H1 (cell line): Measurements from ENCODE around the gene DOP1B. TPM values are rescaled to one million over a fixed set of nuclear protein-coding genes. Genes with fewer than 3 reads are reported as not detected.

Experiments used
- CTCF ChIA-PET: fragments of 300-600 bp; sonication (Branson Sonifier 250); formaldehyde crosslinking; loops from one replicate; lab custom pipeline; 2021; ENCODE audit not compliant: partially characterized antibody; lab: Charles Lee
- POLR2A ChIA-PET: fragments of 300-600 bp; sonication (Branson Sonifier 250); formaldehyde crosslinking; loops from one replicate; lab custom pipeline; 2021; ENCODE audit warnings: inconsistent platforms; ENCODE audit not compliant: partially characterized antibody; lab: Charles Lee
- DNase-seq, 2 experiments: peaks; one replicate each; pipeline versions ENCODE4 v3.0.0 to v3.0.0-alpha.2; 2010 to 2022; ENCODE audit warnings: low spot score in 2 of 2, low read depth in 1 of 2, mixed read lengths in 1 of 2
- FAIRE-seq: peaks from 2 replicates; lab custom pipeline; 2011; peaks lifted over from hg19 to GRCh38; lab: Jason Lieb, UNC
- H2AFZ ChIP-seq: 2 replicates; pipeline ENCODE4 v1.8.1; 2012; ENCODE audit warnings: low read length, inconsistent platforms
- H2AK5ac ChIP-seq: 2 replicates; pipeline ENCODE4 v1.6.1; 2013; ENCODE audit warnings: low read depth, low read length
- H2BK120ac ChIP-seq: replicated peaks from 2 replicates; pipeline ENCODE3; 2013; ENCODE audit warnings: low read depth, low read length, inconsistent platforms
- H2BK12ac ChIP-seq: 2 replicates; pipeline ENCODE4 v1.6.1; 2013; ENCODE audit warnings: low read depth, low read length
- H2BK15ac ChIP-seq: 2 replicates; pipeline ENCODE4 v1.6.1; 2013; ENCODE audit warnings: low read length
- H2BK20ac ChIP-seq: 2 replicates; pipeline ENCODE4 v1.6.1; 2013; ENCODE audit warnings: low read length
- H2BK5ac ChIP-seq: 2 replicates; pipeline ENCODE4 v1.6.1; 2013; ENCODE audit warnings: low read depth, low read length
- H3K14ac ChIP-seq: 2 replicates; pipeline ENCODE4 v1.6.1; 2013; ENCODE audit warnings: inconsistent platforms; ENCODE audit not compliant: insufficient read length
- H3K18ac ChIP-seq: 2 replicates; pipeline ENCODE4 v1.6.1; 2013; ENCODE audit warnings: low read length; ENCODE audit errors: extremely low read depth
- H3K23ac ChIP-seq: 2 replicates; pipeline ENCODE4 v1.6.1; 2013; ENCODE audit warnings: inconsistent platforms; ENCODE audit not compliant: insufficient read length
- H3K23me2 ChIP-seq: 2 replicates; pipeline ENCODE4 v1.6.1; 2013; ENCODE audit warnings: low read depth, low read length
- H3K27ac ChIP-seq: 2 replicates; pipeline ENCODE4 v1.6.1; 2011; ENCODE audit warnings: low read depth, low read length, inconsistent platforms
- H3K27me3 ChIP-seq, 4 experiments: replicated peaks in 1 of 4; 1 replicate in 1 of 4; 2 replicates in 3 of 4; pipeline versions ENCODE4 v1.6.1 to v1.8.1; 2011 to 2013; ENCODE audit warnings: low read length in 3 of 4, mild to moderate bottlenecking in 3 of 4, inconsistent platforms in 2 of 4, mixed read lengths in 2 of 4, moderate library complexity in 1 of 4; ENCODE audit not compliant: control insufficient read depth in 3 of 4, insufficient read depth in 3 of 4; ENCODE audit errors: extremely low read depth in 1 of 4
- H3K36me3 ChIP-seq, 4 experiments: 2 replicates each; pipeline versions ENCODE4 v1.6.1 to v1.8.1; 2011 to 2013; ENCODE audit warnings: mild to moderate bottlenecking in 4 of 4, low read length in 3 of 4, moderate library complexity in 2 of 4, control low read depth in 1 of 4, inconsistent platforms in 1 of 4; ENCODE audit not compliant: insufficient read depth in 4 of 4, control insufficient read depth in 2 of 4
- H3K4ac ChIP-seq: replicated peaks from 2 replicates; pipeline ENCODE3; 2013; ENCODE audit warnings: low read length, low read depth, mixed read lengths, inconsistent platforms; ENCODE audit not compliant: insufficient read length
- H3K4me1 ChIP-seq, 4 experiments: replicated peaks in 1 of 4; 1 replicate in 1 of 4; 2 replicates in 3 of 4; pipeline versions ENCODE4 v1.6.1 to v1.8.1; 2011 to 2013; ENCODE audit warnings: low read length in 3 of 4, inconsistent platforms in 2 of 4, mixed read lengths in 1 of 4; ENCODE audit not compliant: insufficient read depth in 4 of 4, control insufficient read depth in 3 of 4
- H3K4me2 ChIP-seq, 2 experiments: 2 replicates each; pipeline versions ENCODE4 v1.6.1 to v1.8.1; 2011 to 2013; ENCODE audit warnings: low read depth in 2 of 2, low read length in 2 of 2, control low read depth in 1 of 2, inconsistent platforms in 1 of 2, mild to moderate bottlenecking in 1 of 2; ENCODE audit not compliant: insufficient read depth in 1 of 2
- H3K4me3 ChIP-seq, 4 experiments: fragments of 200-600, 300-600 bp in 1 of 4; sonication (generic), shearing (Covaris generic), sonication (Bioruptor Twin) in 1 of 4; 2 replicates each; pipeline versions ENCODE4 v1.5.1 to v1.8.1; 2011 to 2016; ENCODE audit warnings: low read length in 4 of 4, low read depth in 3 of 4, control low read depth in 2 of 4, inconsistent platforms in 2 of 4, mild to moderate bottlenecking in 2 of 4, mixed read lengths in 1 of 4, moderate library complexity in 1 of 4; ENCODE audit not compliant: insufficient read depth in 2 of 4; ENCODE audit errors: extremely low read depth in 1 of 4
- H3K56ac ChIP-seq: replicated peaks from 2 replicates; pipeline ENCODE3; 2013; ENCODE audit warnings: low read depth, mild to moderate bottlenecking, mixed read lengths, low read length, inconsistent platforms; ENCODE audit not compliant: insufficient read length
- H3K79me1 ChIP-seq: 2 replicates; pipeline ENCODE4 v1.6.1; 2013; ENCODE audit warnings: low read depth, low read length, control low read depth
- H3K79me2 ChIP-seq, 2 experiments: 2 replicates each; pipeline versions ENCODE4 v1.6.1 to v1.8.1; 2012 to 2013; ENCODE audit warnings: low read length in 2 of 2, mild to moderate bottlenecking in 2 of 2, inconsistent platforms in 1 of 2; ENCODE audit not compliant: insufficient read depth in 2 of 2, control insufficient read depth in 1 of 2
- H3K9ac ChIP-seq, 4 experiments: replicated peaks in 1 of 4; 1 replicate in 1 of 4; 2 replicates in 3 of 4; pipeline versions ENCODE4 v1.6.1 to v1.8.1; 2011 to 2013; ENCODE audit warnings: low read depth in 3 of 4, low read length in 3 of 4, control low read depth in 2 of 4, mild to moderate bottlenecking in 2 of 4, moderate library complexity in 2 of 4, inconsistent platforms in 1 of 4; ENCODE audit errors: extremely low read depth in 1 of 4
- H3K9me3 ChIP-seq, 2 experiments: 2 replicates each; pipeline versions ENCODE4 v1.6.1 to v1.8.1; 2012 to 2013; ENCODE audit warnings: mild to moderate bottlenecking in 2 of 2, moderate library complexity in 2 of 2, control low read depth in 1 of 2, inconsistent platforms in 1 of 2, low read depth in 1 of 2, low read length in 1 of 2, mixed read lengths in 1 of 2; ENCODE audit not compliant: insufficient read depth in 2 of 2
- H4K20me1 ChIP-seq, 2 experiments: replicated peaks in 1 of 2; 2 replicates each; pipeline versions ENCODE3 to v1.8.1; 2011 to 2013; ENCODE audit warnings: inconsistent platforms in 2 of 2, low read length in 2 of 2, mild to moderate bottlenecking in 1 of 2; ENCODE audit not compliant: insufficient read depth in 2 of 2, control insufficient read depth in 1 of 2
- H4K5ac ChIP-seq: 2 replicates; pipeline ENCODE4 v1.6.1; 2013; ENCODE audit warnings: low read length, low read depth, mixed read lengths, inconsistent platforms; ENCODE audit not compliant: insufficient read length
- H4K8ac ChIP-seq: 2 replicates; pipeline ENCODE4 v1.8.0; 2013; ENCODE audit warnings: mild to moderate bottlenecking, moderate library complexity, low read length, inconsistent platforms; ENCODE audit not compliant: insufficient read depth; ENCODE audit errors: extremely low read depth
- H4K91ac ChIP-seq: replicated peaks from 2 replicates; pipeline ENCODE3; 2013; ENCODE audit warnings: low read length, mixed read lengths, inconsistent platforms; ENCODE audit not compliant: insufficient read length
- FOSL1 ChIP-seq: IDR thresholded peaks from 2 replicates; pipeline ENCODE4 v1.6.1; 2011; ENCODE audit warnings: mild to moderate bottlenecking, low read depth, low read length, moderate library complexity; ENCODE audit not compliant: insufficient read depth
- GABPA ChIP-seq: IDR thresholded peaks from 2 replicates; pipeline ENCODE4 v1.6.1; 2011; ENCODE audit warnings: mild to moderate bottlenecking, low read length, moderate library complexity, borderline replicate concordance; ENCODE audit not compliant: insufficient read depth
- HDAC6 ChIP-seq: IDR thresholded peaks from one replicate; pipeline ENCODE4 v1.7.1; 2012; ENCODE audit warnings: low read depth, mild to moderate bottlenecking, inconsistent platforms, low read length, moderate library complexity
- JUN ChIP-seq: IDR thresholded peaks from 2 replicates; pipeline ENCODE4 v1.6.1; 2011; ENCODE audit warnings: low read depth, mild to moderate bottlenecking, improper control_type of control experiment, low read length
- KDM5A ChIP-seq: fragments of 200-600 bp; IDR thresholded peaks from 2 replicates; pipeline ENCODE4 v1.7.1; 2012; ENCODE audit warnings: mild to moderate bottlenecking, low read length, inconsistent platforms, mixed read lengths
- NANOG ChIP-seq: IDR thresholded peaks from 2 replicates; pipeline ENCODE4 v1.6.1; 2011; ENCODE audit warnings: low read length, low read depth, mild to moderate bottlenecking, inconsistent platforms; ENCODE audit not compliant: insufficient read depth, poor library complexity, severe bottlenecking
- NRF1 ChIP-seq: IDR thresholded peaks from 2 replicates; pipeline ENCODE4 v1.6.1; 2011; ENCODE audit warnings: mild to moderate bottlenecking, low read depth, low read length, improper control_type of control experiment
- PHF8 ChIP-seq: fragments of 200-600 bp; sonication (generic); conservative IDR thresholded peaks from 2 replicates; pipeline ENCODE4 v1.7.1; 2012; ENCODE audit warnings: low read depth, mild to moderate bottlenecking, inconsistent platforms, low read length, moderate library complexity
- RFX5 ChIP-seq: IDR thresholded peaks from 2 replicates; pipeline ENCODE4 v1.6.1; 2011; ENCODE audit warnings: low read depth, low read length, improper control_type of control experiment, borderline replicate concordance
- SIN3A ChIP-seq, 2 experiments: IDR thresholded peaks in 1 of 2; conservative IDR thresholded peaks in 1 of 2; 2 replicates each; pipeline ENCODE4 v1.6.1; 2011 to 2012; ENCODE audit warnings: low read length in 2 of 2, improper control_type of control experiment in 1 of 2, low read depth in 1 of 2, mild to moderate bottlenecking in 1 of 2
- SP4 ChIP-seq: IDR thresholded peaks from 2 replicates; pipeline ENCODE4 v1.6.1; 2012; ENCODE audit warnings: low read length, inconsistent platforms
- TAF7 ChIP-seq: optimal IDR thresholded peaks from 2 replicates; pipeline ENCODE3; 2011; ENCODE audit warnings: low read depth, mild to moderate bottlenecking, inconsistent platforms, low read length, moderate library complexity, borderline replicate concordance
- WGBS, 2 experiments: shearing (Covaris generic) in 1 of 2; methylation state at CpG; one replicate each; pipeline versions ENCODE4 v1.1.6 to v1.1.7; 2013 to 2015; ENCODE audit warnings: low lambda C conversion rate in 2 of 2, mixed read lengths in 2 of 2, inconsistent platforms in 1 of 2, low coverage in 1 of 2, missing lambda C conversion rate in 1 of 2; ENCODE audit not compliant: insufficient replicate concordance in 2 of 2, insufficient coverage in 1 of 2, insufficient read length in 1 of 2; ENCODE audit errors: extremely low coverage in 1 of 2, missing lambda C conversion rate in 1 of 2; 5-methylcytosine and 5-hydroxymethylcytosine counted together
- polyA plus RNA-seq, 7 experiments: library from polyadenylated mRNA; depleted of rRNA in 3 of 7; stranded (reverse) in 5 of 7; unstranded in 2 of 7; fragments of >200 nt in 5 of 7; fragments of 200-250 nt in 2 of 7; gene quantifications; 1 replicate in 5 of 7; 2 replicates in 1 of 7; 4 replicates in 1 of 7; pipeline versions ENCODE4 v1.2.1 to v1.2.3, GENCODE V29; 2011 to 2013; ENCODE audit warnings: missing spikeins in 2 of 7, mixed read lengths in 2 of 7
- total RNA-seq: library from RNA; stranded (reverse); fragmentation: NEBNext Ultra II Directional; extraction: Animal tissue kit (Norgen Biotek cat#: 25700); gene quantifications from 2 replicates; pipeline ENCODE4 v1.2.1, GENCODE V29; 2021

The DOP1B gene
- total and polyA plus RNA-seq, 2 of the 8 experiments (the other 6 are each of a cell fraction or from before 2014, with no cell fraction given) = 2.8 to 9.9 TPM

- H3K4me2 ChIP-seq = no peak overlapping the region
- H4K5ac ChIP-seq = no peak overlapping the region
- TF ChIP-seq KDM5A = no peak
- TF ChIP-seq SIN3A (conservative IDR thresholded peaks at IDR 0.05 in 1 of 2, IDR thresholded peaks at IDR 0.05 in 1 of 2; ENCODE audit: low read depth in 1 of 2, low read length in 2 of 2) = no peak
- no peak for TF ChIP-seq NRF1
- TF ChIP-seq GABPA = no peak
- TF ChIP-seq JUN = no peak
- no peak for TF ChIP-seq NANOG
- TF ChIP-seq PHF8 = no peak
- TF ChIP-seq RFX5 = no peak
- TF ChIP-seq HDAC6 = no peak
- no peak for TF ChIP-seq SP4
- TF ChIP-seq TAF7 = no peak
- no peak for TF ChIP-seq FOSL1
Observed at GRCh38 chr21:36202726-36203602, 46.3 kb downstream of the DOP1B start.

More at GRCh38 chr21:36202726-36203602, 46.3 kb downstream of the DOP1B start:
- H4K91ac ChIP-seq = no peak overlapping the region
- H3K23ac ChIP-seq = no peak overlapping the region
- H3K9me3 ChIP-seq = no peaks in the 10 kb centered on the region
- H2BK15ac ChIP-seq = no peak overlapping the region
- no peak overlapping the region for H3K14ac ChIP-seq
- no peaks in the 10 kb centered on the region for H3K36me3 ChIP-seq
- H2BK120ac ChIP-seq = no peak overlapping the region
- WGBS, 2 experiments = 92% methylated on average over 10 of the region's 10 CpGs; no CpG with 5 or more reads in 1 of the 2 experiments
- no peak overlapping the region for H2BK12ac ChIP-seq
- POLR2A ChIA-PET = interaction anchor here (0.7 kb wide), 1 partner anchor 347 kb away, joined by 3 read pairs; no protein-coding TSS in a partner anchor
- H3K79me2 ChIP-seq = no peaks in the 10 kb centered on the region
- no peak overlapping the region for H3K27ac ChIP-seq
- H3K9ac ChIP-seq = no peak overlapping the region
- H3K79me1 ChIP-seq = no peaks in the 10 kb centered on the region
- H2AFZ ChIP-seq = no peak overlapping the region
- no peak overlapping the region for H2BK20ac ChIP-seq
- H3K4me1 ChIP-seq = no peaks in the 10 kb centered on the region
- no peaks in the 10 kb centered on the region for H4K20me1 ChIP-seq
- H3K56ac ChIP-seq = no peak overlapping the region
- DNase-seq (no peak), FAIRE-seq (no peak)
- no peak overlapping the region for H3K18ac ChIP-seq
- CTCF ChIA-PET = interaction anchor here (0.6 to 5.7 kb wide), 8 partner anchors 8 to 147 kb away, joined by 3 to 46 read pairs (median 4); no protein-coding TSS in a partner anchor
- H3K4me3 ChIP-seq = no peak overlapping the region
- no peaks in the 10 kb centered on the region for H3K23me2 ChIP-seq
- H3K4ac ChIP-seq = no peak overlapping the region
- H2AK5ac ChIP-seq = no peak overlapping the region
- no peaks in the 10 kb centered on the region for H3K27me3 ChIP-seq
- H2BK5ac ChIP-seq = no peak overlapping the region
- no peak overlapping the region for H4K8ac ChIP-seq
